ENCODE data around the gene NRIP3. TPM values are rescaled to one million over a fixed set of nuclear protein-coding genes. Genes with fewer than 3 reads are reported as not detected.

NRIP3 gene
- total RNA-seq = 10 to 100 TPM in 2 of 8 experiments, 1 to 10 TPM in 6; 2.1 to 19.4 (median 8.2) TPM

GRCh38 chr11:9003573-9004182 lies at the start of gene NRIP3:
Gene NRIP3, minus strand, starts transcription at chr11:9004001. Its CDS starts 66 bp downstream, at chr11:9003935.
- Histone ChIP-seq H3K4me1 (replicated peaks in 1 of 2) (peaks cover 6% of the 10 kb centered on the region in 2 donors), H3K4me3 (peak within 1 kb of the TSS; percentile 35 to 41 (median 39)), H3K27ac (no peak within 1 kb of the TSS)
- peak; percentile 85 to 96 (median 91) for ATAC-seq (replicated peaks in 6 of 8)
- 0 to 10% (median 0%) methylated on average over 2 to 14 of the region's 83 CpGs; no CpG with 5 or more reads in 4 of the 10 experiments for WGBS, 10 experiments
- in situ Hi-C loops (cut with MboI; ENCODE audit: low pct_unique_long_range_greater_than_20kb in 2 of 9, low sequenced_read_pairs in 9 of 9, unreplicated experiment in 9 of 9) = loop anchor here in 2 of 9 experiments (25.0 kb wide), 1 partner anchor 134 kb away; no protein-coding TSS in a partner anchor

GRCh38 chr11:9052316-9052715 lies 48.5 kb upstream of the NRIP3 start:
- 40 to 100% (median 82%) methylated on average over 1 to 3 of the region's 3 CpGs; no CpG with 5 or more reads in 5 of the 10 experiments for WGBS, 10 experiments
- ATAC-seq (replicated peaks in 6 of 8) = no peak
- Histone ChIP-seq H3K4me1 (replicated peaks in 1 of 2) (peaks cover 2 to 20% of the 10 kb centered on the region in 2 donors), H3K27ac (no peak overlapping the region), H3K4me3 (no peak overlapping the region)
- in situ Hi-C loops (cut with MboI; ENCODE audit: low pct_unique_long_range_greater_than_20kb in 2 of 9, low sequenced_read_pairs in 9 of 9, unreplicated experiment in 9 of 9) = no loop called here

GRCh38 chr11:9049959-9050358 lies 46.2 kb upstream of the NRIP3 start:
- Histone ChIP-seq H3K4me1 (replicated peaks in 1 of 2) (peaks cover 2 to 25% of the 10 kb centered on the region in 2 donors), H3K27ac (no peak overlapping the region), H3K4me3 (no peak overlapping the region)
- ATAC-seq (replicated peaks in 6 of 8) = no peak
- WGBS, 10 experiments = 83 to 100% (median 100%) methylated on average over 1 to 2 of the region's 2 CpGs; no CpG with 5 or more reads in 3 of the 10 experiments
- in situ Hi-C loops (cut with MboI; ENCODE audit: low pct_unique_long_range_greater_than_20kb in 2 of 9, low sequenced_read_pairs in 9 of 9, unreplicated experiment in 9 of 9) = no loop called here

GRCh38 chr11:9047964-9048523 lies 44.2 kb upstream of the NRIP3 start:
- no peak overlapping the region for H3K4me3 ChIP-seq
- WGBS, 10 experiments = 11 to 88% (median 40%) methylated on average over 1 to 9 of the region's 9 CpGs
- peak in 7 of 8 experiments; percentile 32 to 81 (median 59) for ATAC-seq (replicated peaks in 6 of 8)
- peaks cover 2 to 25% of the 10 kb centered on the region in 2 donors for H3K4me1 ChIP-seq (replicated peaks in 1 of 2)
- no peak overlapping the region for H3K27ac ChIP-seq
- in situ Hi-C loops (cut with MboI; ENCODE audit: low pct_unique_long_range_greater_than_20kb in 2 of 9, low sequenced_read_pairs in 9 of 9, unreplicated experiment in 9 of 9) = no loop called here

- Histone ChIP-seq H3K4me1 (replicated peaks in 1 of 2) (peaks cover 2 to 38% of the 10 kb centered on the region in 2 donors), H3K27ac (no peak overlapping the region), H3K4me3 (no peak overlapping the region)
- 40 to 100% (median 83%) methylated on average over 1 to 4 of the region's 4 CpGs; no CpG with 5 or more reads in 3 of the 10 experiments for WGBS, 10 experiments
- ATAC-seq (replicated peaks in 6 of 8) = no peak
- in situ Hi-C loops (cut with MboI; ENCODE audit: low pct_unique_long_range_greater_than_20kb in 2 of 9, low sequenced_read_pairs in 9 of 9, unreplicated experiment in 9 of 9) = no loop called here
Observed at GRCh38 chr11:9046481-9046880, 42.7 kb upstream of the NRIP3 start.

- in situ Hi-C loops (cut with MboI; ENCODE audit: low pct_unique_long_range_greater_than_20kb in 2 of 9, low sequenced_read_pairs in 9 of 9, unreplicated experiment in 9 of 9) = no loop called here
- peaks cover 2 to 23% of the 10 kb centered on the region in 2 donors for H3K4me1 ChIP-seq (replicated peaks in 1 of 2)
- H3K27ac ChIP-seq = no peak overlapping the region
- peak in 4 of 8 experiments; percentile 10 to 65 (median 56) for ATAC-seq (replicated peaks in 6 of 8)
- 0 to 50% (median 14%) methylated on average over 1 of the region's 1 CpG; no CpG with 5 or more reads in 2 of the 10 experiments for WGBS, 10 experiments
- no peak overlapping the region for H3K4me3 ChIP-seq
Observed at GRCh38 chr11:9042488-9042887, 38.7 kb upstream of the NRIP3 start.

- in situ Hi-C loops (cut with MboI; ENCODE audit: low pct_unique_long_range_greater_than_20kb in 2 of 9, low sequenced_read_pairs in 9 of 9, unreplicated experiment in 9 of 9) = no loop called here
- no peak for ATAC-seq (replicated peaks in 6 of 8)
- Histone ChIP-seq H3K4me1 (replicated peaks in 1 of 2) (peaks cover 10 to 25% of the 10 kb centered on the region in 2 donors), H3K4me3 (no peak overlapping the region), H3K27ac (no peak overlapping the region)
- WGBS, 10 experiments = 83 to 92% (median 87%) methylated on average over 1 to 2 of the region's 2 CpGs; no CpG with 5 or more reads in 6 of the 10 experiments
Observed at GRCh38 chr11:9041747-9042146, 37.9 kb upstream of the NRIP3 start.

- in situ Hi-C loops (cut with MboI; ENCODE audit: low pct_unique_long_range_greater_than_20kb in 2 of 9, low sequenced_read_pairs in 9 of 9, unreplicated experiment in 9 of 9) = no loop called here
- H3K4me3 ChIP-seq = no peak overlapping the region
- WGBS, 10 experiments = 17 to 97% (median 92%) methylated on average over 1 to 7 of the region's 10 CpGs; no CpG with 5 or more reads in 3 of the 10 experiments
- H3K4me1 ChIP-seq (replicated peaks in 1 of 2) = peaks cover 16 to 30% of the 10 kb centered on the region in 2 donors
- H3K27ac ChIP-seq = no peak overlapping the region
- no peak for ATAC-seq (replicated peaks in 6 of 8)
Observed at GRCh38 chr11:9040410-9040809, 36.6 kb upstream of the NRIP3 start.

- Histone ChIP-seq H3K27ac (no peak overlapping the region), H3K4me3 (no peak overlapping the region), H3K4me1 (replicated peaks in 1 of 2) (peaks cover 16 to 30% of the 10 kb centered on the region in 2 donors)
- no peak for ATAC-seq (replicated peaks in 6 of 8)
- WGBS, 10 experiments = 91 to 100% (median 98%) methylated on average over 5 to 14 of the region's 19 CpGs; no CpG with 5 or more reads in 6 of the 10 experiments
- in situ Hi-C loops (cut with MboI; ENCODE audit: low pct_unique_long_range_greater_than_20kb in 2 of 9, low sequenced_read_pairs in 9 of 9, unreplicated experiment in 9 of 9) = no loop called here
Observed at GRCh38 chr11:9039863-9040262, 36.1 kb upstream of the NRIP3 start.

GRCh38 chr11:9039198-9039597 lies 35.4 kb upstream of the NRIP3 start:
- no peak overlapping the region for H3K27ac ChIP-seq
- peaks cover 16 to 30% of the 10 kb centered on the region in 2 donors for H3K4me1 ChIP-seq (replicated peaks in 1 of 2)
- peak in 2 of 8 experiments; percentile 49 to 54 for ATAC-seq (replicated peaks in 6 of 8)
- WGBS, 10 experiments = 61 to 100% (median 85%) methylated on average over 2 to 6 of the region's 9 CpGs; no CpG with 5 or more reads in 2 of the 10 experiments
- in situ Hi-C loops (cut with MboI; ENCODE audit: low pct_unique_long_range_greater_than_20kb in 2 of 9, low sequenced_read_pairs in 9 of 9, unreplicated experiment in 9 of 9) = no loop called here
- H3K4me3 ChIP-seq = no peak overlapping the region

- ATAC-seq (replicated peaks in 6 of 8) = no peak
- Histone ChIP-seq H3K4me3 (no peak overlapping the region), H3K4me1 (replicated peaks in 1 of 2) (peaks cover 16 to 30% of the 10 kb centered on the region in 2 donors), H3K27ac (no peak overlapping the region)
- in situ Hi-C loops (cut with MboI; ENCODE audit: low pct_unique_long_range_greater_than_20kb in 2 of 9, low sequenced_read_pairs in 9 of 9, unreplicated experiment in 9 of 9) = no loop called here
- 80 to 100% (median 90%) methylated on average over 1 to 3 of the region's 3 CpGs; no CpG with 5 or more reads in 2 of the 10 experiments for WGBS, 10 experiments
Observed at GRCh38 chr11:9038541-9038940, 34.7 kb upstream of the NRIP3 start.

- in situ Hi-C loops (cut with MboI; ENCODE audit: low pct_unique_long_range_greater_than_20kb in 2 of 9, low sequenced_read_pairs in 9 of 9, unreplicated experiment in 9 of 9) = no loop called here
- no peak overlapping the region for H3K4me3 ChIP-seq
- no peak for ATAC-seq (replicated peaks in 6 of 8)
- H3K4me1 ChIP-seq (replicated peaks in 1 of 2) = peaks cover 16 to 30% of the 10 kb centered on the region in 2 donors
- H3K27ac ChIP-seq = no peak overlapping the region
- 0 to 80% (median 20%) methylated on average over 1 of the region's 1 CpG for WGBS, 10 experiments
Observed at GRCh38 chr11:9037963-9038362, 34.2 kb upstream of the NRIP3 start.

GRCh38 chr11:9037046-9037780 lies 33.4 kb upstream of the NRIP3 start:
- peak in 5 of 8 experiments; percentile 41 to 92 (median 88) for ATAC-seq (replicated peaks in 6 of 8)
- 0 to 86% (median 11%) methylated on average over 1 to 5 of the region's 7 CpGs; no CpG with 5 or more reads in 3 of the 10 experiments for WGBS, 10 experiments
- in situ Hi-C loops (cut with MboI; ENCODE audit: low pct_unique_long_range_greater_than_20kb in 2 of 9, low sequenced_read_pairs in 9 of 9, unreplicated experiment in 9 of 9) = no loop called here
- no peak overlapping the region for H3K27ac ChIP-seq
- no peak overlapping the region for H3K4me3 ChIP-seq
- H3K4me1 ChIP-seq (replicated peaks in 1 of 2) = peaks cover 16 to 23% of the 10 kb centered on the region in 2 donors

Measured in motor neuron (in vitro differentiated cells).